Mononuclear cell (primary cell): ENCODE results near the gene BARHL1. TPM values are rescaled to one million over a fixed set of nuclear protein-coding genes. Genes with fewer than 3 reads are reported as not detected.

ENCODE experiments used
- H3K27me3 ChIP-seq: 2 replicates; pipeline ENCODE4 v1.6.0; 2011; ENCODE audit warnings: low read length, control low read depth; ENCODE audit not compliant: insufficient read depth
- H3K4me1 ChIP-seq: 2 replicates; pipeline ENCODE4 v1.5.1; 2011; ENCODE audit warnings: mild to moderate bottlenecking, low read length, control low read depth; ENCODE audit not compliant: insufficient read depth
- H3K4me3 ChIP-seq: 2 replicates; pipeline ENCODE4 v1.5.1; 2011; ENCODE audit warnings: mild to moderate bottlenecking, low read length, moderate library complexity
- H3K9me3 ChIP-seq: 2 replicates; pipeline ENCODE4 v1.5.1; 2011; ENCODE audit warnings: low read depth, mild to moderate bottlenecking, control low read depth, low read length
- total RNA-seq: library from RNA; depleted of rRNA; stranded (reverse); fragments of >200 nt; gene quantifications from one replicate; pipeline ENCODE4 v1.2.3, GENCODE V29; 2012

Gene BARHL1
- total RNA-seq, 1 donor: not detected

DNA sequence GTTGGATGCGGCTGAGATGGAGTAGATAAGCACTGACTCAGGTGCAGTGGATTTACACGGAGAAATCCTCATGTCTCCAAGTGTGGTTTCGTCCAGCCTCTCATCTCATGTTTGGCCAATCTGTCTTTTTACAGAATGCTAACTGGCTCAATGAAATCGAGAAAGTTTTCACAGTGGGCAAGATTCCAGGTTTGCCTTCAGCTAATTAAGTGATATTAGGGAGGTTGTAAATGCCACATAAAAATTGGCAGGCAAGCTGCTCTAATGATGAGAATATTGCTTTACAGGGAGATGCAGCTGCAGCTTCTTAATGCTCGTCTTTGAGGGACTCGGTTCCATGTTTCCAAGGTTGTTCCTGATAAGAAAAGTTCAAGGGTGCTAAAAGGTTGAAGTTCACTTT, 23.7 kb downstream of the BARHL1 start:
- no peak overlapping the region for H3K4me3 ChIP-seq
- no peaks in the 10 kb centered on the region for H3K27me3 ChIP-seq
- H3K9me3 ChIP-seq: no peaks in the 10 kb centered on the region
- no peaks in the 10 kb centered on the region for H3K4me1 ChIP-seq

DNA sequence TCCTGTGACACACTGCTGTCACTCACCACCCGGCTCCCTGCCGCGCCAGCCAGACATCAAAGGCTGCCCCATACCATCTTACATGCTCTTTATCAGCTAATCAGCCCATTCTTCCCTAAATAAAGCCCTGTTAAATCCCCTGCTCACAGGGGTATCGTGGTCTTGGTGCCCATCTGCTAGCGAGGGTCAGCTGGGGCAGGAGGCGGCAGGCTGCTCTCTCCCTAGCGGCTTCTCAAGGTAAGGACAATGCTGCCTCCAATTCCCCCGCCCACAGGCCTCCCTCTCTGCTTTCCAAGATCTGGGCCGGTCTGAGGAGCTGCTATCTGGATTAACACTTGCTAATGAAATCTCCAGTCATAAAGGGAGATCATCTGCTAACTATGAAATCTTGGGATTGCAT, 26.8 kb downstream of the BARHL1 start:
- no peaks in the 10 kb centered on the region for H3K4me1 ChIP-seq
- no peaks in the 10 kb centered on the region for H3K27me3 ChIP-seq
- no peak overlapping the region for H3K4me3 ChIP-seq
- no peaks in the 10 kb centered on the region for H3K9me3 ChIP-seq

DNA sequence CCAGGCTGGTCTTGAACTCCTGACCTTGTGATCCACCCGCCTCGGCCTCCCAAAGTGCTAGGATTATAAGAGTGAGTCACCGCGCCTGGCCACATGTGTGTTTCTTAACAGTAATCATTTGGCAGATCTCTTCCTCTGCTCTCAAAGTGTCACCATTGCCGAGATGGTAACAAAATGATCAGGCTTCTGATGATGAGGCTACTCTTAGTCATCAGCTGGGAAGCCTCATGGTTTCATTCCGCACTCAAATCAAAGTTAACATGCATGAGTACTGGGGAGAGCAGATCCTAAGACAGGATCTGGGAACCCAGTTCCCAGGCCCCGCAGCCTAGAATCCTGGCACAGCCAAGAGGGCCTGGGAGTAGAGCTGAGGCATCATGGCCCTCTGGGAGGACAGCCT, 27.4 kb downstream of the BARHL1 start:
- no peak overlapping the region for H3K4me3 ChIP-seq
- H3K9me3 ChIP-seq: no peaks in the 10 kb centered on the region
- no peaks in the 10 kb centered on the region for H3K27me3 ChIP-seq
- H3K4me1 ChIP-seq: no peaks in the 10 kb centered on the region

DNA sequence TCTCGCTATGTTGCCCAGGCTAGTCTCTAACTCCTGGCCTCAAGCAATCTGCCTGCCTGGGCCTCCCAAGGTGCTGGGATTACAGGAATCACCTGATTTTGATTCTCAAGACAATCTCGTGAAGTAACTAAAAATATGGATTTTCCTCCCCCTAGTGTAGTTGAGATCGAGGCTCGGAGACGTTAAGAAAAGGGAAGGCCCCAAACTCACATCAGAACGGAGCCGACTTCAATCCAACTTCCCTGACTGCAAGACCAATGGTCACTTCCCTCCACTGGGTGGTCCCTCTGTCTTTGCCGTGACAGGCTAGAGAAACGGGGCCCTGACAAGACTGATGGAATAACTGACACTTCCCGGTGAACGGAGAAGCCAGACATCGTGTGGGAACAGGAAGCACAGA, 28.3 kb downstream of the BARHL1 start:
- Histone ChIP-seq H3K27me3 (no peaks in the 10 kb centered on the region), H3K9me3 (no peaks in the 10 kb centered on the region), H3K4me3 (no peak overlapping the region), H3K4me1 (no peaks in the 10 kb centered on the region)

DNA sequence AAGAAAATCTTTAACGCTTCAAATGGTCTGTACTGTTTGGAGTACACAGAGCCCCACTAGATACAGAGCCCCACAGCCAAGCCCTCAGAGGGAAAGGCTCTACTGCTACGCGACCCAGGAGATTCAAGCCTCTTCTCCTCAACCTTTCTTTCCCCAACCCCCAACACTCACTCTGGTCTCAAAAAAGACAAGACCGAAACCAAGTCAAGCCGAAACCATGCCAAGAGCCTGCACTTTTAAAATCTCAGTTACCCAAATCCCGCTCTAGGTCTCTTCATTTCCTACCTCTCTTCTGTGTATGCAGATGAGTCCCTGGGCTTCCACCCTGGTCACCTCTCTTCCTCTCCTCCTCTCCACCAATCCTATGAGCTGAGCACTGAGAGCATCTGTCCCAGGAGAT, 31.9 kb downstream of the BARHL1 start:
- no peaks in the 10 kb centered on the region for H3K9me3 ChIP-seq
- no peak overlapping the region for H3K4me3 ChIP-seq
- no peaks in the 10 kb centered on the region for H3K27me3 ChIP-seq
- no peaks in the 10 kb centered on the region for H3K4me1 ChIP-seq

DNA sequence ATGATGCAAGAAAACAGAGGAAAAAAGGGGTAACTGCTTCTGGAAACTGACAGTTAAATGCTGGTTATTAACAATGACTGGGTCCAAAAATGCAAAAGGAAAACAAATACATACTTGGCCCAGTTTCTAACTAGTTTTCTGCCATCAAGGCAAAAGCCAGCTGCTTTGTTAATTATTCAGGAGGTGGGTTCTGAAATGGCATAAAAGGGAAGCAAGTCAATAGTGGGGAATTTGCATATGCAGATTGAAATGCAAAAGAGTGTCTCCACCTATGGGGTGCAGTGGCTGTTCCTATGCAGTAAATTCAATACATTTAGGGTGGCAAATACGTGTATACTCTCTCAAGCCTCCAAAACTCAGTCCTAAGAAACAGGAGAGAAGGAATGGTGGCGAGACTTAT, 33.4 kb downstream of the BARHL1 start:
- H3K9me3 ChIP-seq: no peaks in the 10 kb centered on the region
- no peak overlapping the region for H3K4me3 ChIP-seq
- no peaks in the 10 kb centered on the region for H3K4me1 ChIP-seq
- no peaks in the 10 kb centered on the region for H3K27me3 ChIP-seq

DNA sequence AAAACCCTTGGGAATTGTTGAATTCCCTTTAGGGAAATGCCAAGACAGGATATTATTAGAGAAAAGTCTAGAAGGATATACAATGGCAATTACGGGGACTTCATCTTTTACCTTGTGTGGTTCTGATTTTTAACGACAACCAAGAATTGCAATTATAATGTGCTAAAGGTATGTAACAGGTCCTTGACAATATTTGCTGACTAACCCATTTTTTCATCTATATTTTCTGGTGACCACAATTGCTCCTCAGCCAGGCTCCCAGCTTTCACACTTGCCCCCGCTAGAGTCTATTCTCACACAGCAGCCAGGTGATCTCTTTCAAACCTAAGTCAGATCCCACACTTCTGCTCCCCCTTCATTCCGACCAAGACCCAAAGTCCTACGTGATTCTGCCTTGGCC, 34.3 kb downstream of the BARHL1 start:
- H3K9me3 ChIP-seq: no peaks in the 10 kb centered on the region
- no peaks in the 10 kb centered on the region for H3K4me1 ChIP-seq
- H3K27me3 ChIP-seq: no peaks in the 10 kb centered on the region
- H3K4me3 ChIP-seq: no peak overlapping the region

DNA sequence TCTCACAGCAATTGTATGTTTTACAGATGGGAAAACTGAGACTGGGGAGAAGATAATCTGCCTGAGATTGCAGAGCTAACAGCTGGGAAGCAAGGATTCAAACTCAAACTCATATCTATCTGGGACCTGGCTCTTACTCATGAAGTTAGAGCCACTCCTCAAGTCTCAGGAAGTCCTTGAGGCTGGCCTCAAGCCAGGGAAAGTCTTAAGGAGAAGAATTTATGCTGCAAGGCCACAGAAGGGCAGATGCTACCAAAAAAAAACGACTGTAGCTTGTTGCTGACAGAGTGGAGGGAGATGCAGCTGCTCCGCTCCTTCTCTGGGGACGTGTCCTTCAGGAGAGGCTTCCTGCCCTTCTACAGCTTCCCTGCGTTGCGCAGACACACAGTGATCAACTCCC, 39.8 kb downstream of the BARHL1 start:
- Histone ChIP-seq H3K27me3 (no peaks in the 10 kb centered on the region), H3K4me1 (no peaks in the 10 kb centered on the region), H3K9me3 (no peaks in the 10 kb centered on the region), H3K4me3 (no peak overlapping the region)

DNA sequence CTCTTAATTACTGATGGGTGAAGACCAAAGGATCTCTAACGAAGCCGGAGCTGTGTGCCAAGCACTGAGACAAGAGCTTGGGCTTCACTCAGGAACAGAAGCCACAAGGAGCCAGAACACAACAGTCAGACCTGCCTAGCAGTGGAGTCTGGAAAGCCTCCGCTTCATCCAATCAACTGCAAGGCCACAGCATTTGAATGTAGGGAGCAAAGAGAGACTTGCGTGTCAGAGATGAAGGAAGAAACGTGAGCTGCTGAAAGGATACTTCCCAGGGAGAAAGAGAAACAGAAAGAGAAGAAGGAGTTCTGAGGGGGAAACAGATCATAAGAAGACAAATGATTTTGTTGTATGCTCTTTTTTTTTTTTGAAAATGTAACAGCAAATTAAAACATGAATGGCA, 43.9 kb downstream of the BARHL1 start:
- Histone ChIP-seq H3K27me3 (no peaks in the 10 kb centered on the region), H3K4me1 (no peaks in the 10 kb centered on the region), H3K4me3 (no peak overlapping the region), H3K9me3 (no peaks in the 10 kb centered on the region)

DNA sequence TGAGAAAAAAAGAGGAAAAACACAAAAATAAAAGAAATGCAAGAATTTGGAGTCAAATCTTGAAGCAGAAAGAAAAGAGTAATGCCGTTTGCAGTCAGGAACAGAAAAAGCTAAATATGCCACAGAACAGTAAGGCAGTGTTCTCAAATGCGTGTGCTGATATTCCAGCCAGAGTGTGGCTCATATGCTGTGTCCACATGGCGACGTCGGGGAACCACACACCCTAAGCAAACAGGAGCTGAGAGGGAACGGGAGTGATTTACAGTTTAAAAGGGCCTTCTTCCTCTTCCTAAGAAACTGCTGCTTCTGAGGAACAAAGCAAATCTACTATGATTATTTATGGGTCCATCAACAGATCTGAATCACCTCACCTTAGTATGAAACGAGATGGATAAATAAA, 44.7 kb downstream of the BARHL1 start:
- Histone ChIP-seq H3K27me3 (no peaks in the 10 kb centered on the region), H3K9me3 (no peaks in the 10 kb centered on the region), H3K4me1 (no peaks in the 10 kb centered on the region), H3K4me3 (no peak overlapping the region)

DNA sequence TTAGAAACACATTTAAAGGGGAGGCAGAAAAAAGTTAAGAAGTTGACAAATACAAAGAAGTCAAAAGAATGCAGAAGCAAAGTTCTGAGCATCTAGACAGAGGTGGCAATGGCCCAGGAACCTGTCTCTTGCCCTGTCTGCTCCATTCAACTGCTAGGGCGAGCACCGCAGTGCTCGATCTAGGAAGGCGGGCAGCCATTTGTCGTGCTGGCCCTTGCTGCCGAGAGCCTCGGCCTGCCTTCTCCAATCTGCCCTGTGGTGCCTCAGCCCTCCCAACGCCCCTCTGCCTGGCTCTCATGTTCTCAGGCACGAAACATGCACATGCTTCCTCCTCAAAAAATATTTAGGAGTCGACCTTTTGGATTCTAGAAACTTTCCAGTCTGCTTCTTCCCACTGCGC, 45.2 kb downstream of the BARHL1 start:
- Histone ChIP-seq H3K27me3 (no peaks in the 10 kb centered on the region), H3K4me3 (no peak overlapping the region), H3K4me1 (no peaks in the 10 kb centered on the region), H3K9me3 (no peaks in the 10 kb centered on the region)

DNA sequence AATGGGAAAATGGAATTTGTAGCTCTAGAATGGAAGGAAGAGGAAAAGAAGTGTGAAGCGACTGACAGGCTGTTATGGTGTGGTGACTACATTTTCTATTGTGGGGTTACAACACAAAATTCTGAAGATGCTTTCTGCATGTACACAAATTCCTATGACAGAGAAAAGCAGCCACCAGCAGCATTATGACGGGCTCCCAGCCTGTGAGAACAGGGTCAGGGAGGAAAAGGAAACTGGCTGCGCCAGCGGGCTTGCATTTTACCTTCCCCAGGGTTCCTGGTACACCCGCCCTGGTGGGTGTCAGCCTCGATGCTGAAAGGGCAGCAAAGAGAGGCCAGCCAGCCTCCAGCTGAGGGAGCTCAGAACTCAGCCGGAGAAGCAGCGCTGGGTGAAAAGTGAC, 46.3 kb downstream of the BARHL1 start:
- Histone ChIP-seq H3K27me3 (no peaks in the 10 kb centered on the region), H3K4me1 (no peaks in the 10 kb centered on the region), H3K9me3 (no peaks in the 10 kb centered on the region), H3K4me3 (no peak overlapping the region)

DNA sequence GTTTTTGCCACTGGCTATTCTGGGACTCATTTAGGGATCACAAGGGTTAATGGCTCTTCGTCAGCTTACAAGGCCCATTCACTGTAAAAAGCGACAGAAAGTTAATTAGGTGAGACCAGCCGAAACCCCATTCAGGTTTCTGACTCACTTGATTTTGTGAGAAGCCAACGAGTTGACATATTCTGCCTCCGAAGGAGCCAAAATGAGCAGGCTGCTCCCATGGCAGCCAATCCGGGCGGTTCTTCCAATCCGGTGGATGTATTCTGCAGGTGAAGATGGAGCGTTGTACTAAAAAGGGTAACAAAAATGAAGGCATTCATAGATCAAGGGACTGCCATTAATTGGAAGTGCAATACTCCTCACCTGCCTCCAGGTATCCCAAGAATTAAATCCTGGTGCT, 47.7 kb downstream of the BARHL1 start:
- no peaks in the 10 kb centered on the region for H3K4me1 ChIP-seq
- H3K9me3 ChIP-seq: no peaks in the 10 kb centered on the region
- H3K4me3 ChIP-seq: no peak overlapping the region
- no peaks in the 10 kb centered on the region for H3K27me3 ChIP-seq

DNA sequence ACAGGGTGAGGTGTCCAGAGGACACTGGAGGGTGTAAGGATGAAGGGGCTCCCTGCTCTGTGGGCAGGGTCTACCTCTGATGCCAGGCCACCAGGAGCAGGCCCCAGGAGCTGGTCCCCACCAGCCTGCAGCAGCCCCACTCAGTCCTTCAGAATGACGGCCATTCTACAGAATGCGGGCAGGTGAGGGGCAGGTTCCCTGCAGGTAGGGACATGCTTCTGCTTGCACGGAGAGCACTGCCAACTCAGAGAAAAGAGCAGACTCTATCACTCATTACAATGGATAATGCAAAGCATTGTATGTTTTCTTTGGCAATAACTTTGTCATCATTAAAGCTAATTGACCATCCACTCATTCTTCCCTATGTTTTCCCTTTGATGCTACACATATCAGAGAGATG, 48.4 kb downstream of the BARHL1 start:
- Histone ChIP-seq H3K4me1 (no peaks in the 10 kb centered on the region), H3K27me3 (no peaks in the 10 kb centered on the region), H3K9me3 (no peaks in the 10 kb centered on the region), H3K4me3 (no peak overlapping the region)

DNA sequence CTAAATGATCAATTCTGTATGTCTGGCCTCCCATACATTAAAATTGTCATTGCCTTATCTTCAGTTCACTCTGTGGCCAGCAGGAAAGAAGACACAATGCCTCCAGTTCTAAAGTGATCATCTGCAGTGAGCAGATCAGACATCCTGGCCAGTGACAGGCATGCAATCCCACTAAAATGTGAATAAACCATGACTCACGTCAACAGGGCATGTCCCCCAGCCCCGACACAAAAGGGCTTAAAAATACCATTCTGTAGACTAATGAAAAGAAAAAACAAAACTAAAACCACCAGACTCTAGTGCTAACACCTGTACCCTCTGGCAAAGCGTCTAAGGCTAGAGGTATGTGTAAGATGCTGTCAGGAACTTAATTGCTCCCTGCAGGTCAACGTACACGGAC, 48.9 kb downstream of the BARHL1 start:
- Histone ChIP-seq H3K9me3 (no peaks in the 10 kb centered on the region), H3K4me3 (no peak overlapping the region), H3K27me3 (no peaks in the 10 kb centered on the region), H3K4me1 (no peaks in the 10 kb centered on the region)

DNA sequence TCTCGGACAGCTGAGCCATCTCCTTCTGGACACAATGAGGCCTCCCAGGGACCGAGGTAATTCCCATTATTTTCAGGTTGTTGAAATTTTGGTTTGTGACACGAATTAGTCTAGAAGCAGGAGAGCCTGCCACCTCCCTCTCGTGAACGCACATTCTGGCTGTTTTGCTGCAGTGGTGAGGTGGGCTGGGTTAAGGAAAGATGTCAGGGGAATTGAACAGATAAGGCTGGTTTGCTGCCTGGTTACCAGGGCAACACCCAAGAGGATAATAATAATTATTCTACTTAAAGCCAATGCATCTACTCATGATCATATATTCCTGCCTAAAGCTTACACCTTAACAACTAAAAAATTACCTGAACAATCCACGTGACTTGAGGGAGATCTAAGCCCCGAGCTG, 49.3 kb downstream of the BARHL1 start:
- Histone ChIP-seq H3K4me3 (no peak overlapping the region), H3K27me3 (no peaks in the 10 kb centered on the region), H3K9me3 (no peaks in the 10 kb centered on the region), H3K4me1 (no peaks in the 10 kb centered on the region)
